GM12892 (cell line): ENCODE data around the gene PBOV1.
"Not testable (repeated sequence)": the region's sequence is repeated elsewhere in the genome, so short reads cannot be mapped to it uniquely, and the experiment has no call there.

Experiments
- DNase-seq: peaks from one replicate; pipeline ENCODE4 v3.0.0; 2011; ENCODE audit not compliant: insufficient read length
- FAIRE-seq: peaks from 2 replicates; lab custom pipeline; 2011; peaks lifted over from hg19 to GRCh38; lab: Jason Lieb, UNC
- POLR2A ChIP-seq: IDR thresholded peaks from 2 replicates; pipeline ENCODE4 v1.6.1; 2011; ENCODE audit warnings: low read depth, low read length, control low read depth
- POLR2AphosphoS5 ChIP-seq: IDR thresholded peaks from 2 replicates; pipeline ENCODE4 v1.6.1; 2011; ENCODE audit warnings: low read depth, low read length, control low read depth
- TAF1 ChIP-seq: IDR thresholded peaks from 2 replicates; pipeline ENCODE4 v1.6.1; 2011; ENCODE audit warnings: low read depth, mild to moderate bottlenecking, control low read depth, low read length, borderline replicate concordance

The PBOV1 gene

DNA sequence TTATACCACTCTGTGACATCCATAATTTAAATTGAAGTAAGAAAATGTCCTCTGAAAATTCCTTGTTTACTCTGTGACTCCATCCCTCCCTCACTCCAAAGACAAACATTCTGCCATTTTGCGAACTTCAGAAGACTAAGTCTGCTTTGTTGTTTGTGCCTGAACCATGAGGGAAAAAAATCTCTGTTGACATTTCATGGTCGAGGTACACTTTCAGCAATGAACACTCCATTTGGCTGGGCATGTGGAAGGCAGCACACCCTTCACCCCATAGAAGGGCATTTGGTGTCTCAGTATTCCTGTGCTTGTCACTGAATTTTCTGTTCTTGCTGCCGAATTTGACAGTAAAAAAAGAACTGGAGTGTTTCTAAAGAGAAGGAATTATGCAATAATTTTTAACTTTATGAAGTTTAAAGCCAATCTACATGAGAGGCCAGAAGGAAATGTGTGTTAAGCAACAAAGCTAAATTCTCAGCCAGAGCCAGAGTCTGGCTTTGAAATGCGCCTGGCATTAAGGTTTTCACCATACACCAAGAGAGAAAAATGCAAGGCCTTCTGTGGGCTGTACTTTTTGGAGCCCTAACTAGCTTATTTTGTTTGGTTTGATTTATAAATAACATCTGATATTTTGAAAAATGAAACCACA, 4.7 kb upstream of the PBOV1 start:
- TF ChIP-seq TAF1 (no peak), POLR2AphosphoS5 (no peak), POLR2A (no peak)
- DNase-seq (no peak), FAIRE-seq (no peak)

DNA sequence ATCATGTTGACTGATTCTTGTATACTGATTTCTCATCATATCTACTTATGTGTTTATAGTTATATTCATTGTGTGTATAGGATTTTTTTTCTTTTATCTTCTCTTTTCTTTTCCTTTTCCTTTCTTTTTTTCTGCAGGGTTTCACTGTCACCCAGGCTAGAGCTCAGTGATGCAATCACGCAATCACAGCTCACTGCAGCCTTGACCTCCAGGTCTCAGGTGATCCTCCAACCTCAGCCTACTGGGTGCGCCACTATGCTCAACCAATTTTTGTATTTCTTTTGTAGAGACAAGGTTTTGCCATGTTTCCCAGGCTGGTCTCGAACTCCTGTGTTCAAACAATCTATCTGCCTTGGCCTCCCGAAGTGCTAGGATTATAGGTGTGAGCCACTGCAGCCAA, 1.6 kb upstream of the PBOV1 start:
- FAIRE-seq: no peak
- TF ChIP-seq POLR2AphosphoS5 (no peak), TAF1 (no peak), POLR2A (no peak)
- no peak for DNase-seq

DNA sequence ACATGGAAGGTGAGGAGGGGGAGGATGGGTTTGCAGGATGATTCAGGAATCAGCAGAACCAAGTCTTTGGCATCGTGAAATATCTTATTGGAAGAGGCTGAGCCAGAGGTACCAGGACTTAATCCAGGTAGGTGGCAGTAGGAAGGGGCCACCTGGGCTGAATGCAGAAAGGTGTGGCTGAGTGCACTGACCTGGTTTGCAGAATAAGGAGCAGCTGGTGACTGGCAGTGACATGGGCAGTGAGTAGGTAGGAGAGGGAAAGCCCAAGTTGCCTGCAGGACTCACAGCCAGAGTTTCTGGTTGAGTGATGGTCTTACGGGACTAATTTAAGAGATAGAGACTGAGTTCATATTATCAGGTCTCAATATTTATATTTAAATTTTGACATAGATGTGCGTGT, 1.1 kb upstream of the PBOV1 start:
- no peak for DNase-seq
- no peak for FAIRE-seq
- no peak for TF ChIP-seq POLR2A
- TF ChIP-seq POLR2AphosphoS5: no peak
- TF ChIP-seq TAF1: no peak

DNA sequence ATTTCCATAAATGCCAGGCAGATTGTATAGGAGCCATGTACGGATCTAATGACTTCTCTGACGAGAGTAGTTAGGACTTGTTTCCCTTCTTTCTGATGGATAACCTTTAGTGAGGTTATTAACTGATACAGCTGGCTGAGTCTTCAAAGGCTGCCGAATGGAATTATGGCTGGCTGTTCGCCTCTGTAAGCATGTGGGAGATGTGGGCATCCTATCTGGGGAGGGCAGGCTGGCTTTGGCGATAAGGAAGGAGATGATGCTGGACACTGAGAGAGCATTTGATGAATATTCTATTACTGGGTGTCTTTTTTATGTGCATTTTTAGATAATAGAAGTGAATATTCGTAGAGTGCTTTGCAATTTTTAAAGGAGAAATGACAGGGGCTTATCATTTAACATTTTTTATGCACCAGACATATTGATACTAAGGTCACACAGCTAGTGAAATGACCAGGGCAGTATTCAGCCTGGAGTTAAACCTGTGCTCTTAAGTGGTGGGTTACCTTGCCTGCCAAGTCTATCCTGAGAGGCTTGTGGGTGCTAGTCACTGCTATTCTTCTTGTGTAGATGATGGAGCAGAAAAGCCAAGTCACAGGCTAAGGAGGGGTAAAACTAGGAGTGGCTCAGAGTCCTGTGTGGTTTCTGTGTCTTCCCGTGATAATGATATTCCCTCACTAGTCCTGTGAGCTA, 3.1 kb downstream of the PBOV1 start:
- TF ChIP-seq POLR2AphosphoS5 (no peak), TAF1 (no peak), POLR2A (no peak)
- DNase-seq: no peak
- FAIRE-seq: no peak

DNA sequence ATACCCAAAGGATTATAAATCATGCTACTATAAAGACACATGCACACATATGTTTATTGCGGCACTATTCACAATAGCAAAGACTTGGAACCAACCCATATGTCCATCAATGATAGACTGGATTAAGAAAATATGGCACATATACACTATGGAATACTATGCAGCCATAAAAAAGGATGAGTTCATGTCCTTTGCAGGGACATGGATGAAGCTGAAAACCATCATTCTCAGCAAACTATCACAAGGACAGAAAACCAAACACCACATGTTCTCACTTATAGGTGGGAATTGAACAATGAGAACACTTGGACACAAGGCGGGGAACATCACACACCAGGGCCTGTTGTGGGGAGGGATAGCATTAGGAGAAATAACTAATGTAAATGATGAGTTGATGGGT, 5.8 kb downstream of the PBOV1 start:
- DNase-seq, FAIRE-seq: not testable (repeated sequence)

DNA sequence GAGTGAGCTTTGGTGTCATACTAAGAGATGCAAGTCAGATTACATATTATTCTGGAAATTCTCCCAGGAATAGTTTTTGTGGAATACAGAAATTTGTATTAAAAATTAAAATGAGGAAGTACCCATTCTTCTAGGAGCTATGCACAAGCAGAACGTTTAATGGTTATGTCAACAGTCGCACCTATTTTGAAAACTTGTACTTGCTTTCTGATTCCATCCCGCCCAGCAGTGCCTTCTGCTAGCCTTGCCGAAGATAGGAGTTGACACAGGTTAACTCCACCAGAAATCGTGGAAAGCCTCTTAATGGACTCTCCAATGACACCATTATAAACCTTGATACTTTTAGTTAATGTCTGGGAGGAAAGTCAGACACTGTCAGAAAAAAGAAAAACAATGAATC, 6.7 kb downstream of the PBOV1 start:
- DNase-seq (no peak), FAIRE-seq (no peak)
- no peak for TF ChIP-seq TAF1
- no peak for TF ChIP-seq POLR2A
- no peak for TF ChIP-seq POLR2AphosphoS5

DNA sequence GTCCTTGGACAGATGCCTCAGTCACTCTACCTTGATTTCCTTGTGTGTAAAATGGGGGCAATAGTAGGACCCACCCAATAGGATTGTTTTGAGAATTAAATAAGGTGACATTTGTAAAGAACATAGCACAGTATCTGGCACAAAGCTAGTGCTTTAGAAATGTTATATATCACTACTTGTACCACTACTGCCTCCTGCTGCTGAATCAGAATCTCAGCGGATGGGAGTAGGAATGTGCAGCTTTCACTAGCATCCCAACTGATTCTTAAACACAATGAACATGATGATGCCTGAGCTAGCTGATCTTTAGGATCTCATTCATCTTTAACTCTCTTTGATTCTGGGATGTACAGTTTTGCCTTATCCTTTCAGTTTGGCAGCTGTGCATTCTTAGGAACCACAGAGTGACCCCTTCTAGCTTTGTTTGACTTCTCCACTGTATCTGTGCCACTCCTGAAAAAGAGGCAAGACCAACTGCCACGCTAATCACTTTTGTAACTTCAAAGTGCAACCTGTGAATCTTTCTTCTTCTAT, 7.2 kb downstream of the PBOV1 start:
- TF ChIP-seq TAF1: no peak
- TF ChIP-seq POLR2AphosphoS5: no peak
- TF ChIP-seq POLR2A: no peak
- DNase-seq (no peak), FAIRE-seq (no peak)

DNA sequence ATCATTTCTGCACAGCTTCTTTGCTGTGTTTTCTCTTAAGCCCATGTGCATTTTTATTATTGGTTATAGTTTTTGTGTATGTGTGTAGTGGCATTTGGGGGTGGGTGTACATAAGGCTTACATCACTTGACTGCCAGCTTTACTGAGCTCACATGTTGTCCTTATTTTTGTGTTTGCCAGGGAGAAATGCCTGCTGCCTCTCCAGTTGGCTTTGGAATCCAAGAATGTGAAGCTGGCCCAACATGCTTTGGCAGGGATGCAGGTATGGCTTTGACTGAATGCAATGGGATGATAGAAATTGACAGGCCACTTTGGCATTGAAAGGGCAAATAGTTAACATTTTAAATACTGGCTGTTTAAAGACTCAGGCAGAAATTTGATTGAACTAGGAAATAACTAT, 11.4 kb downstream of the PBOV1 start:
- TF ChIP-seq POLR2A (no peak), POLR2AphosphoS5 (no peak)
- FAIRE-seq (no peak), DNase-seq (no peak)

DNA sequence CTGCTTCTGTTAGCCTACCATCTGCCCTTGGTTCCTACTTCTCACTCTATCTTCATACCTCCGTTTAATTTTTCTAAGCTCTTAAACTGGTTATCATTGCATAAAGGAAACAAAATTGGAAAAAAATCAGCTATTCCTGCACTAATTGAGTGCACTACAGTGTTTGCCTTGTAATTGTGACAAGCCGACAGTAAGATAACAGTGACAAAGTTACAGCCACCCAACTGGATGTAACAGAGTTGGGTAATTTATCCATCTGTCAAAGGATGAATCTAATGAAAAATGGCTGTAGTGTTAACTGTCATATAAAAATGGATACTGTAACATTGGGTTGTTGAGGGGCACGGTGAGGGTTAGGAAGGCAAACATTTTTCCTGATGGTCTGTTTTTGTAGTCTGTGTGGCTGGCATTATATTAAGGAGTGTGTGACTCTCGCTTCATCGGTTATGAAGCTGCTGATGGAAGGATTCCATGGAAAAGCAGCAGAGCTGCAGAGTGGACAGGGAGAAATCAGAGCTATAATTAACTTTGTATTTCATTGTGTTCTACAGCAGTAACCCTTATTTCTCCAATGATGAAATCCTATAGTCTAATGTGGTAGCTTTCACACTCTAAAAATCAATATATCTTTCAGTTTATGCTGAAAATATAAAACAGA, 12.7 kb downstream of the PBOV1 start:
- no peak for DNase-seq
- no peak for FAIRE-seq
- no peak for TF ChIP-seq TAF1
- TF ChIP-seq POLR2AphosphoS5: no peak
- TF ChIP-seq POLR2A: no peak

DNA sequence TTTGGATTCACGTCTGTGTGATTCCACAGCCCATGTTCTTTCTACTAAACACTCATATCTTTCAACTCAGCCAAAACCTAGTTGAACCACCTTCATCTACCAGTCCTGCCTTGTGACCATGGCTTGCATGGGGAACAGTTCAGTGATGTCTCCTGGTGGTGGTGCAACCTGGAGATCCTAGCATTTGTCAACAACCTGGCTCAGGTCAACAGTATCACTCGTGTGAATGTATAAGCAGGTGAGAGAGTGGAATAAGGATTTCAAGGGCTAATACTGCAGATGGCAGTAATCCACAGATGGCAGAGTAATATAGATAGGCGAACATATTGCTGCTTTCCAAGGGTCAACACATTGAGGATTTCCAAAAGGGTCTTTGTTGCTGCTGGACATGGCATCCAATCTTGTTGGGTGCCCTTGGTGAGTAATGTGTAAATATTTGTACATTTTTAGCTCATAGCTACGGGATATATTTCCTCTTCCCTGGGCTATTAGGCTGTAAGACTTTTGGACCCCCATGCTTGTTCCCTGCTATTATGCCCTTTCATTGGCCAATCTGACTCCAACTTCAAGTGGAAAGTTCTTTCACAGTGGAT, 13.4 kb downstream of the PBOV1 start:
- no peak for FAIRE-seq
- no peak for TF ChIP-seq POLR2AphosphoS5
- TF ChIP-seq TAF1: no peak
- no peak for TF ChIP-seq POLR2A
- no peak for DNase-seq

DNA sequence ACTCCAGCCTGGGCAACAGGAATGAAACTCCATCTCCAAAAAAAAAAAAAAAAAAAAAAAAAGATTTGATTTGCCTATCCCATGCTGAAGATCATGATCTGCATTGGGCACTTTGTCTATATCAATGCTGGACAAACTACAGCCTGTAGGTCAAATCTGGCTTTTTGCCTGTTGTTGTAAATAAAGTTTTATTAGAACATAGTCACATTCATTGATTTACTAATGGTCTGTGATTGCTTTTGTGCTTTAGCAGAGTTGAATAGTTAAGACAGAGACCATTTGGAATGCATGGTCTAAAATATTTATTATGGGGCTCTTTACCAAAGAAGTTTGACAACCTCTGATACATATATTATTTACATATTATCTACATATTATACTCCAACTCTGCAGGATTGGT, 14.0 kb downstream of the PBOV1 start:
- no peak for FAIRE-seq
- DNase-seq: no peak

DNA sequence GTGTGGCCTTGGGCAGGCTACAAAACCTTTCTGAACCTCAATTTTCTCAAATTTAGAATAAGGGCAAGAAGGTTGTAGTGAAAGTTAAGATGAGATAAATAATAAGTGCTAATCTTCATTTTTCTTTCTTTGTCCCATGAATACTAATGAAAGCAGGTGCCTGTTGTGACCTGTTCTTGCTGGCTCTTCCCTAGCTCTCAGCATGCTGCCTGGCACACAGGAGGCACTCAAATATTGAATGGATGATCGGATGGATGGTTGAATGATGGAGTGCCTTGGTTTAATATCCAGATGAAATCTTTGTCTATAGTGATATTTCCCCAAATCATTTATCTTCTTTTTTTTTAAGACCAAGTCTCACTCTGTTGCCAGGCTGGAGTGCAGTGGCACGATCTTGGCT, 15.0 kb downstream of the PBOV1 start:
- no peak for TF ChIP-seq POLR2AphosphoS5
- no peak for TF ChIP-seq TAF1
- TF ChIP-seq POLR2A: no peak
- DNase-seq (no peak), FAIRE-seq (no peak)

More for the DNA sequence above, 14.0 kb downstream of the PBOV1 start:
- TF ChIP-seq POLR2A (no peak), POLR2AphosphoS5 (no peak), TAF1 (no peak)
